DMS53 treated with DMSO at 0.1 percent for 48 hours (cell line): ENCODE measurements around the gene DENND1C.
"Not testable (repeated sequence)": the region's sequence is repeated elsewhere in the genome, so short reads cannot be mapped to it uniquely, and the experiment has no call there.

Source experiments
- DNase-seq: peaks from one replicate; lab custom pipeline; 2025; ENCODE audit not compliant: unreplicated experiment; lab: John Stamatoyannopoulos, UW

Gene DENND1C

GRCh38 chr19:6457958-6458694 is 23.5 kb downstream of the DENND1C start:
- DNase-seq, result no peak

- DNase-seq, result no peak
Observed at GRCh38 chr19:6455924-6456323, 25.7 kb downstream of the DENND1C start.

GRCh38 chr19:6453951-6454565 is 27.5 kb downstream of the DENND1C start:
- DNase-seq, result no peak

GRCh38 chr19:6452899-6453298 is 28.7 kb downstream of the DENND1C start:
- DNase-seq, result no peak

- DNase-seq, result no peak
Observed at GRCh38 chr19:6452223-6452614, 29.4 kb downstream of the DENND1C start.

- no peak for DNase-seq
Observed at GRCh38 chr19:6451583-6452222, 29.9 kb downstream of the DENND1C start.

- no peak for DNase-seq
Observed at GRCh38 chr19:6450166-6450565, 31.4 kb downstream of the DENND1C start.

- DNase-seq, result no peak
Observed at GRCh38 chr19:6448045-6448444, 33.5 kb downstream of the DENND1C start.

GRCh38 chr19:6446452-6446851 is 35.1 kb downstream of the DENND1C start:
- DNase-seq, result no peak

- no peak for DNase-seq
Observed at GRCh38 chr19:6443986-6444385, 37.6 kb downstream of the DENND1C start.

- no peak for DNase-seq
Observed at GRCh38 chr19:6442087-6442688, 39.4 kb downstream of the DENND1C start.

- DNase-seq, result no peak
Observed at GRCh38 chr19:6440905-6441304, 40.7 kb downstream of the DENND1C start.

GRCh38 chr19:6439743-6440142 is 41.8 kb downstream of the DENND1C start:
- DNase-seq, result no peak

- no peak for DNase-seq
Observed at GRCh38 chr19:6433663-6434062, 47.9 kb downstream of the DENND1C start, which contains the start of gene SLC25A41. TSS of gene SLC25A41 (minus strand) at chr19:6433763. CDS start at chr19:6433693, 70 bp downstream.

- no peak for DNase-seq
Observed at GRCh38 chr19:6433165-6433564, 48.4 kb downstream of the DENND1C start.

GRCh38 chr19:6431891-6432290 is 49.7 kb downstream of the DENND1C start:
- no peak for DNase-seq

GRCh38 chr19:6429419-6430221 is 52.0 kb downstream of the DENND1C start:
- no peak for DNase-seq

- DNase-seq, result not testable (repeated sequence)
Observed at GRCh38 chr19:6428692-6429418, 52.7 kb downstream of the DENND1C start.

- no peak for DNase-seq
Observed at GRCh38 chr19:6427131-6427530, 54.5 kb downstream of the DENND1C start.
